ENCODE results near the gene DCST1.

GRCh38 chr1:155081472-155082300, 48.1 kb downstream of the DCST1 start:
- TF ChIP-seq, protein P1, sequence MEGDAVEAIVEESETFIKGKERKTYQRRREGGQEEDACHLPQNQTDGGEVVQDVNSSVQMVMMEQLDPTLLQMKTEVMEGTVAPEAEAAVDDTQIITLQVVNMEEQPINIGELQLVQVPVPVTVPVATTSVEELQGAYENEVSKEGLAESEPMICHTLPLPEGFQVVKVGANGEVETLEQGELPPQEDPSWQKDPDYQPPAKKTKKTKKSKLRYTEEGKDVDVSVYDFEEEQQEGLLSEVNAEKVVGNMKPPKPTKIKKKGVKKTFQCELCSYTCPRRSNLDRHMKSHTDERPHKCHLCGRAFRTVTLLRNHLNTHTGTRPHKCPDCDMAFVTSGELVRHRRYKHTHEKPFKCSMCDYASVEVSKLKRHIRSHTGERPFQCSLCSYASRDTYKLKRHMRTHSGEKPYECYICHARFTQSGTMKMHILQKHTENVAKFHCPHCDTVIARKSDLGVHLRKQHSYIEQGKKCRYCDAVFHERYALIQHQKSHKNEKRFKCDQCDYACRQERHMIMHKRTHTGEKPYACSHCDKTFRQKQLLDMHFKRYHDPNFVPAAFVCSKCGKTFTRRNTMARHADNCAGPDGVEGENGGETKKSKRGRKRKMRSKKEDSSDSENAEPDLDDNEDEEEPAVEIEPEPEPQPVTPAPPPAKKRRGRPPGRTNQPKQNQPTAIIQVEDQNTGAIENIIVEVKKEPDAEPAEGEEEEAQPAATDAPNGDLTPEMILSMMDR (conservative IDR thresholded peaks at IDR 0.05 in 1 of 2, IDR thresholded peaks at IDR 0.05 in 1 of 2; ENCODE audit: extremely low read depth in 1 of 2, insufficient read depth in 1 of 2, low read depth in 1 of 2, low read length in 2 of 2), result no peak
- peak; percentile 74 for TF ChIP-seq EZH2 (IDR thresholded peaks at IDR 0.05; ENCODE audit: borderline replicate concordance, low read length)

Data from mammary epithelial cell (primary cell).